Measurements from ENCODE around the gene EBLN2. TPM values are rescaled to one million over a fixed set of nuclear protein-coding genes. Genes with fewer than 3 reads are reported as not detected.

EBLN2 gene
- 0.49 to 0.70 TPM (median 0.56 TPM) in 4 of 5 replicates, not detected in the other for total RNA-seq (2022; extraction: Qiagen RNA extraction; ENCODE audit: low read depth)

DNA sequence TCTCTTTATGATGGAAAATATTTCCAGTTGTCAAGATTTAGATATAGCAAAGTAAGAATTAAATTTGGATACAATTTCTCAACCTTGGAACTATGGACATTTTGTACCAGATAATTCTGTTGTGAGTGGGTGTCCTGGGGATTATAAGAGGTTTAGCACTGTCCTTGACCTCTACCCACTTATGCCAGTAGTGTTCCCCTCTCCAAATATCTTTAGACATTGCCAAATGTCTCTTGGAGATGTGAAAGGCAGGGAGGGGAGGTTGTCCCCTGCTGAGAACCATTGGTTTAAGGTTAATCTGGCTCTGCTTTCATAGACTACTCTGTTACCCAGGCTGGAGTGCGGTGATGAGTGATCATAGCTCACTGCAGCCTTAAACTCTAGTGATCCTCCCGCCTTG lies at the start of gene EBLN2:
EBLN2 (plus strand) TSS at position 244 of the 400 bp plus-strand sequence. CDS start 423 bp downstream, outside the sequence.

Other genes starting within 250 kb of the EBLN2 start
- gene SHQ1, start 213.2 kb upstream of the EBLN2 start, total RNA-seq (2022; extraction: Qiagen RNA extraction; ENCODE audit: low read depth) = 17.1 to 19.1 TPM (median 17.6 TPM) in 5 replicates
- gene GXYLT2, start 173.6 kb upstream of the EBLN2 start, total RNA-seq (2022; extraction: Qiagen RNA extraction; ENCODE audit: low read depth) = 0.82 to 2.1 TPM (median 1.4 TPM) in 5 replicates
- gene PPP4R2, start 64.8 kb upstream of the EBLN2 start, total RNA-seq (2022; extraction: Qiagen RNA extraction; ENCODE audit: low read depth) = 30.6 to 38.8 TPM (median 35.3 TPM) in 5 replicates

Data from A549 treated with GW870086 at 1 μM for 4 hours (cell line).